HepG2 (cell line): Measurements from ENCODE around the gene OR1F1. TPM values are rescaled to one million over a fixed set of nuclear protein-coding genes. Genes with fewer than 3 reads are reported as not detected.

Experiments used
- BHLHE40 ChIP-seq: IDR thresholded peaks from 2 replicates; pipeline ENCODE4 v1.6.1; 2011; ENCODE audit warnings: low read length, improper control_type of control experiment
- CBX1 ChIP-seq: IDR thresholded peaks from one replicate; pipeline ENCODE4 v1.6.1; 2016; ENCODE audit warnings: antibody characterized with exemption, low read depth
- ETS1 ChIP-seq: sonication (generic); formaldehyde crosslinking; IDR thresholded peaks from 2 replicates; pipeline ENCODE4 v1.4.0; 2020; ENCODE audit warnings: missing genetic modification reagents
- HDAC2 ChIP-seq: sonication (generic); formaldehyde crosslinking; IDR thresholded peaks from 2 replicates; pipeline ENCODE4 v1.4.0; 2020; ENCODE audit warnings: missing genetic modification reagents
- KLF15 ChIP-seq: sonication (generic); formaldehyde crosslinking; IDR thresholded peaks from 2 replicates; pipeline ENCODE4 v1.8.1; 2023; ENCODE audit warnings: borderline replicate concordance, mild to moderate bottlenecking, inconsistent platforms, missing genetic modification reagents, mixed read lengths
- MTA1 ChIP-seq: sonication (generic); formaldehyde crosslinking; IDR thresholded peaks from 2 replicates; pipeline ENCODE4 v1.4.0; 2020; ENCODE audit warnings: missing genetic modification reagents, mild to moderate bottlenecking, borderline replicate concordance
- NCOR1 ChIP-seq: fragments of 200-600 bp; sonication (generic); IDR thresholded peaks from 2 replicates; pipeline ENCODE4 v1.7.0; 2017; ENCODE audit warnings: antibody characterized with exemption, low read length, borderline replicate concordance
- PHF21A ChIP-seq: sonication (generic); formaldehyde crosslinking; IDR thresholded peaks from 2 replicates; pipeline ENCODE4 v1.5.0; 2020; ENCODE audit warnings: mild to moderate bottlenecking, missing genetic modification reagents
- PTBP1 ChIP-seq: fragments of 200-400 bp; formaldehyde crosslinking; IDR thresholded peaks from 2 replicates; pipeline ENCODE4 v1.6.1; 2018; ENCODE audit warnings: low read length, low read depth; ENCODE audit not compliant: poor library complexity, severe bottlenecking
- RFXAP ChIP-seq: sonication (generic); formaldehyde crosslinking; IDR thresholded peaks from 2 replicates; pipeline ENCODE4 v1.4.0; 2020; ENCODE audit warnings: missing genetic modification reagents, borderline replicate concordance
- ZBTB3 ChIP-seq: sonication (generic); formaldehyde crosslinking; IDR thresholded peaks from 2 replicates; pipeline ENCODE4 v1.4.0; 2020; ENCODE audit warnings: low read depth, mild to moderate bottlenecking, moderate library complexity, missing genetic modification reagents, borderline replicate concordance
- ZNF232 ChIP-seq: sonication (generic); formaldehyde crosslinking; IDR thresholded peaks from 2 replicates; pipeline ENCODE4 v1.4.0; 2020; ENCODE audit warnings: missing genetic modification reagents, borderline replicate concordance
- ZNF253 ChIP-seq: sonication (generic); formaldehyde crosslinking; IDR thresholded peaks from 2 replicates; pipeline ENCODE4 v1.8.0; 2022; ENCODE audit warnings: mild to moderate bottlenecking, missing genetic modification reagents, borderline replicate concordance
- ZNF337 ChIP-seq: sonication (generic); formaldehyde crosslinking; IDR thresholded peaks from 2 replicates; pipeline ENCODE4 v1.5.1; 2020; ENCODE audit warnings: missing genetic modification reagents, low read depth, mild to moderate bottlenecking, borderline replicate concordance
- ZNF761 ChIP-seq: sonication (generic); formaldehyde crosslinking; conservative IDR thresholded peaks from 2 replicates; pipeline ENCODE4 v1.4.0; 2020; ENCODE audit warnings: mild to moderate bottlenecking, missing genetic modification reagents
- polyA plus RNA-seq, 8 experiments: library from polyadenylated mRNA; depleted of rRNA in 3 of 8; stranded (reverse) in 7 of 8; unstranded in 1 of 8; fragments of >200 nt; fragmentation: Illumina TruSeq in 4 of 8; extraction: Trizol in 4 of 8; gene quantifications; 2 replicates each; pipeline versions ENCODE4 v1.2.1 to v1.2.3, GENCODE V29; 2011 to 2016; ENCODE audit warnings: low read depth in 4 of 8, missing spikeins in 1 of 8, mixed read lengths in 1 of 8; ENCODE audit not compliant: insufficient read depth in 1 of 8
- total RNA-seq, 5 experiments: library from RNA; depleted of rRNA; stranded (reverse); fragments of >200 nt; fragmentation: Illumina TruSeq; extraction: Trizol; gene quantifications; 2 replicates each; pipeline ENCODE4 v1.2.3, GENCODE V29; 2016; ENCODE audit warnings: low read depth in 1 of 5
- TF ChIP-seq, protein P1 (sequence below): sonication (generic); formaldehyde crosslinking; IDR thresholded peaks from 2 replicates; pipeline ENCODE4 v1.5.0; 2020; ENCODE audit warnings: mild to moderate bottlenecking, missing genetic modification reagents, borderline replicate concordance
- TF ChIP-seq, protein P2 (sequence below): IDR thresholded peaks from 2 replicates; pipeline ENCODE4 v1.6.1; 2016; ENCODE audit warnings: mild to moderate bottlenecking
- TF ChIP-seq, protein P3 (sequence below): sonication (generic); formaldehyde crosslinking; IDR thresholded peaks from 2 replicates; pipeline ENCODE4 v1.8.0; 2022; ENCODE audit warnings: mild to moderate bottlenecking, missing genetic modification reagents, borderline replicate concordance

Gene OR1F1
- total and polyA plus RNA-seq, 2 of the 13 experiments (the other 11 are each of a cell fraction or from before 2014, with no cell fraction given): 0.90 TPM; not detected in 1

- TF ChIP-seq PHF21A (peak; percentile 48; the same call in 1 of the 2 replicates), RFXAP (CRISPR knock-in tag) (peak; percentile 61; the same call in 1 of the 2 replicates), ETS1 (CRISPR knock-in tag) (no peak), BHLHE40 (no peak), NCOR1 (peak; percentile 28; the same call in 1 of the 2 replicates), KLF15 (CRISPR knock-in tag) (peak; percentile 61; the same call in 1 of the 2 replicates), PTBP1 (no peak), ZNF761 (0 out of 2 replicates have a peak, but pooled peaks have one; percentile 58), ZNF232 (peak; percentile 79; the same call in 1 of the 2 replicates), CBX1 (peak; percentile 95), ZNF337 (CRISPR knock-in tag) (no peak), MTA1 (CRISPR knock-in tag) (peak; percentile 38; the same call in 1 of the 2 replicates), ZBTB3 (no peak), ZNF253 (CRISPR knock-in tag) (no peak), HDAC2 (CRISPR knock-in tag) (peak; percentile 67; the same call in 1 of the 2 replicates)
- TF ChIP-seq, protein P1, sequence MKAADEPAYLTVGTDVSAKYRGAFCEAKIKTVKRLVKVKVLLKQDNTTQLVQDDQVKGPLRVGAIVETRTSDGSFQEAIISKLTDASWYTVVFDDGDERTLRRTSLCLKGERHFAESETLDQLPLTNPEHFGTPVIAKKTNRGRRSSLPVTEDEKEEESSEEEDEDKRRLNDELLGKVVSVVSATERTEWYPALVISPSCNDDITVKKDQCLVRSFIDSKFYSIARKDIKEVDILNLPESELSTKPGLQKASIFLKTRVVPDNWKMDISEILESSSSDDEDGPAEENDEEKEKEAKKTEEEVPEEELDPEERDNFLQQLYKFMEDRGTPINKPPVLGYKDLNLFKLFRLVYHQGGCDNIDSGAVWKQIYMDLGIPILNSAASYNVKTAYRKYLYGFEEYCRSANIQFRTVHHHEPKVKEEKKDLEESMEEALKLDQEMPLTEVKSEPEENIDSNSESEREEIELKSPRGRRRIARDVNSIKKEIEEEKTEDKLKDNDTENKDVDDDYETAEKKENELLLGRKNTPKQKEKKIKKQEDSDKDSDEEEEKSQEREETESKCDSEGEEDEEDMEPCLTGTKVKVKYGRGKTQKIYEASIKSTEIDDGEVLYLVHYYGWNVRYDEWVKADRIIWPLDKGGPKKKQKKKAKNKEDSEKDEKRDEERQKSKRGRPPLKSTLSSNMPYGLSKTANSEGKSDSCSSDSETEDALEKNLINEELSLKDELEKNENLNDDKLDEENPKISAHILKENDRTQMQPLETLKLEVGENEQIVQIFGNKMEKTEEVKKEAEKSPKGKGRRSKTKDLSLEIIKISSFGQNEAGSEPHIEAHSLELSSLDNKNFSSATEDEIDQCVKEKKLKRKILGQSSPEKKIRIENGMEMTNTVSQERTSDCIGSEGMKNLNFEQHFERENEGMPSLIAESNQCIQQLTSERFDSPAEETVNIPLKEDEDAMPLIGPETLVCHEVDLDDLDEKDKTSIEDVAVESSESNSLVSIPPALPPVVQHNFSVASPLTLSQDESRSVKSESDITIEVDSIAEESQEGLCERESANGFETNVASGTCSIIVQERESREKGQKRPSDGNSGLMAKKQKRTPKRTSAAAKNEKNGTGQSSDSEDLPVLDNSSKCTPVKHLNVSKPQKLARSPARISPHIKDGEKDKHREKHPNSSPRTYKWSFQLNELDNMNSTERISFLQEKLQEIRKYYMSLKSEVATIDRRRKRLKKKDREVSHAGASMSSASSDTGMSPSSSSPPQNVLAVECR (CRISPR knock-in tag): peak; percentile 15; the same call in 1 of the 2 replicates
- TF ChIP-seq, protein P2, sequence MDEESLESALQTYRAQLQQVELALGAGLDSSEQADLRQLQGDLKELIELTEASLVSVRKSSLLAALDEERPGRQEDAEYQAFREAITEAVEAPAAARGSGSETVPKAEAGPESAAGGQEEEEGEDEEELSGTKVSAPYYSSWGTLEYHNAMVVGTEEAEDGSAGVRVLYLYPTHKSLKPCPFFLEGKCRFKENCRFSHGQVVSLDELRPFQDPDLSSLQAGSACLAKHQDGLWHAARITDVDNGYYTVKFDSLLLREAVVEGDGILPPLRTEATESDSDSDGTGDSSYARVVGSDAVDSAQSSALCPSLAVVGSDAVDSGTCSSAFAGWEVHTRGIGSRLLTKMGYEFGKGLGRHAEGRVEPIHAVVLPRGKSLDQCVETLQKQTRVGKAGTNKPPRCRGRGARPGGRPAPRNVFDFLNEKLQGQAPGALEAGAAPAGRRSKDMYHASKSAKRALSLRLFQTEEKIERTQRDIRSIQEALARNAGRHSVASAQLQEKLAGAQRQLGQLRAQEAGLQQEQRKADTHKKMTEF (CRISPR knock-in tag): peak; percentile 59
- TF ChIP-seq, protein P3, sequence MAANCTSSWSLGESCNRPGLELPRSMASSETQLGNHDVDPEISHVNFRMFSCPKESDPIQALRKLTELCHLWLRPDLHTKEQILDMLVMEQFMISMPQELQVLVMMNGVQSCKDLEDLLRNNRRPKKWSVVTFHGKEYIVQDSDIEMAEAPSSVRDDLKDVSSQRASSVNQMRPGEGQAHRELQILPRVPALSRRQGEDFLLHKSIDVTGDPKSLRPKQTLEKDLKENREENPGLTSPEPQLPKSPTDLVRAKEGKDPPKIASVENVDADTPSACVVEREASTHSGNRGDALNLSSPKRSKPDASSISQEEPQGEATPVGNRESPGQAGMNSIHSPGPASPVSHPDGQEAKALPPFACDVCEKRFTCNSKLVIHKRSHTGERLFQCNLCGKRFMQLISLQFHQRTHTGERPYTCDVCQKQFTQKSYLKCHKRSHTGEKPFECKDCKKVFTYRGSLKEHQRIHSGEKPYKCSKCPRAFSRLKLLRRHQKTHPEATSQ (CRISPR knock-in tag): no peak
These were observed 12.6 kb upstream of the OR1F1 start (continued) for GRCh38 chr16:3175157-3176093.
